GM19328 (cell line): ENCODE measurements around the gene GLI2.

Experiments used
- ATAC-seq: cut with Tn5 transposase; IDR thresholded peaks from one replicate; pipeline ENCODE4 v1.9.1; 2021; ENCODE audit warnings: mild to moderate bottlenecking, moderate library complexity; ENCODE audit not compliant: unreplicated experiment

GLI2 gene

DNA sequence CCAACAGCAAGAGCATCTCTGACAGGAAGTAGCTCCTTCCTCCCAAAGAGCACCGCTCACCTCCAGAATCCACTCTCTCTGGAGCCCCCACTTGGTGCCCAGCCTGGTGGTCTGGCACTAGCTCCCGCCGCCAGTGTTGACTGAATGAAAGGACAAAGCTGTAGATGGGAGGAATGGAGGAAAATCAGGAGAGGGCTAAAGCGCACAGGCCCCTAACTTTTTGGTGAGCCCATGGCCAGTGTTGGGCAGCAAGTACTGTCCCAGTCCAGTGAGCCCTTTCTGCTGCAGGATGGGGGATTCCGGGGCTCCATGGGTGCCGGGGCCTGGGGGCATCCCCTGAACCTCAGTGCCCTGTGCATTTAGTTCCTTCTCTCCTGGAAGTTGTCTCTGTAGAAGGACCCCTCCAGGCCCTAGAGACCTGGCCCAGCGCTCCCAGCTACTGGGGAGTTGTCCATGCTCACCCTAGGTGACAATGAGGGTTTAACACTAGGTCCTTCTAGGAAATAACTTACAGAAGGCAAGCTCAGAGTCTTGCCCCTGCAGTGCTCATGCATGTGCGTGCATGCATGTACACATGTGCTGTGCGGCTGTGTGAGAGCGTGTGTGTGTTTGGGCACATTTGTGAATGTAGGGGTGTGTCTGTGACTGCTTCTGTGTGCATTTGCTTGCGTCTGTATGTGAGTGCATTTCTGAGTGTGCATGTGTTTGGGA lies 33.6 kb downstream of the GLI2 start:
- ATAC-seq, result no peak

DNA sequence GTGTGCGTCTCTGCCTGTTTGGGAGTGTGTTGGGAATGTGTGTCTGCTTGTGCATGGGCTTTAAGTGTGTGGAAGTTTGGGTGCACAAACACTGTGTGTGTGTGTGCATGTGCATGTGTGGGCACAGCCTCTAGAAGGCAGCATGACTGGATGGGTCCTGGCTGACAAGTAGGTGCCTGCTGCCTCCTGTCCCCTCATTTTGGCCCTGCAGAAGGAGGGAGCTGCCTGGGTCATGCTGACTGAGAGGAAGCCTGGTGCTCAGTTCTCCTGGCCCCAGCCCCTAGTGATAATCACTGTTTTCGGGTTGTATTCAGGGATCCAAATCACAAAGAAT lies 34.1 kb downstream of the GLI2 start:
- no peak for ATAC-seq

- ATAC-seq, result no peak
Observed at GRCh38 chr2:120770176-120770575, 34.5 kb downstream of the GLI2 start.

DNA sequence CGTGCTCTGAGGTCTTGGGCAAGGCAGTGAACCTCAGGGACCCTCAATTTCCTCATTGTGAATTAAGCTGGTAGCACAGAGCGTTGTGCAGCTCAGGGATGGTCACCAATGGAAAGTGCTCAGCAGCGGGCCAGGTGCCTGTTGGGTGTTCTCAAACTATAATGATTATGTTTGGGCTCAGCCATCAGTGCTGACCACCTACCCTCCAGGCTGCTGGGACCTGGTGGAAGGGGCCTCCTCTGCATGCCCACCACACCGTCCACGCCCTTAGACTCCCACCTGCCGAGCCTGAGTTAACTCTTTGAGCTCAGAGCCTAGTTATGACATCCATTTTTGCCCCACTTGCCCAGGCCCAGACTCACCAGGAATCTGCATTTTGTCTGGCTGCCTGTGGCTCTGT lies 35.0 kb downstream of the GLI2 start:
- ATAC-seq, result no peak

- ATAC-seq, result no peak
Observed at GRCh38 chr2:120771111-120771780, 35.6 kb downstream of the GLI2 start.

GRCh38 chr2:120771781-120772208 lies 36.1 kb downstream of the GLI2 start:
- ATAC-seq, result no peak

GRCh38 chr2:120772261-120772660 lies 36.6 kb downstream of the GLI2 start:
- no peak for ATAC-seq

GRCh38 chr2:120773186-120773800 lies 37.6 kb downstream of the GLI2 start:
- ATAC-seq, result no peak

DNA sequence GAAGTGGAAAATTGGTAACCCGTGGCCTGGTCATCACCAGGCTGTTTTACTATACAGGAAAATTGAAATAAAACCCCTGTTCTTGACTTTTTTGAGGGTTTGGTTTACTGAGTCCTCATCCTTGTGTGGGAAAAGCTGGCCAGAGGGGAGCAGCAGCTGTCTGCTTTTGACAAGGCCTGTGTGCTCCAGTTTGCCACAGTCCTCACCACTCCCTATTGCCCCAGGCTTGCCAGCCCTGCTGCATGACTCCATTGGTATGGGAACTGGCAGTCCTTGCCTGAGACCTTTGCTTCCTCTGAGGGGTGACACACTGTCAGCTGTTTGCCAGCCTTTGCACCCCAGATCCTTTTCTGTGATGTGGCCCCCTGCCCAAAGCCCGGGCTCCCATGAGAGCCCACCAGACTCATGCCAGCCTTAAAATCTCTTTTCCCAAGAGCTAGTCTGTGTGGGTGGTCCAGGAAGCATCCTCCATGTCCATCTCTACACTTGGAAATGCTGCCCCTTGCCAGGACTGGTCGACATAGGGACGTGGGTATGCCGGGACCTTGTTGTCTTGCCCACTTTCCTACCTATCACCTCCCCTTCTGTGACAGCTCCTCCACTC lies 39.0 kb downstream of the GLI2 start:
- no peak for ATAC-seq

DNA sequence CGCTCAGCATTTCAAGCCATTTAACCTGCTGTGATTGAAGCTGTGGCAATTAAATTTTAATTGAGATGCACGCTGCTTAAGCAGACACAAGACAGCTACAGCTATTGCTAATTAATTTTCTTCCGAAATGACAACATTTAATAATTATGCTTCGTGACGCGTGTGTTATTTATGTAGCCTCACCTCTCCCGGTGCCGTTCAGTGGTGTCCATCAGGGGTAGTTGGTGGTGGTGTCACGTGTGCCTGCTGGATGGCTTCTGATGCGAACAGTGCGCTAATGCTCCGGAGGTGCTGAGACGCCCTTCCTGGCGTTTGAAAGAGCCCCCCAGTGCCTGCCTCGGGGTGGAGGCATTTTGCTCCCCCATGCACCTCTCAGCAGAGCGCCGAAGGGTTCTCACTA lies 39.5 kb downstream of the GLI2 start:
- no peak for ATAC-seq

GRCh38 chr2:120775801-120776589 lies 40.3 kb downstream of the GLI2 start:
- no peak for ATAC-seq

DNA sequence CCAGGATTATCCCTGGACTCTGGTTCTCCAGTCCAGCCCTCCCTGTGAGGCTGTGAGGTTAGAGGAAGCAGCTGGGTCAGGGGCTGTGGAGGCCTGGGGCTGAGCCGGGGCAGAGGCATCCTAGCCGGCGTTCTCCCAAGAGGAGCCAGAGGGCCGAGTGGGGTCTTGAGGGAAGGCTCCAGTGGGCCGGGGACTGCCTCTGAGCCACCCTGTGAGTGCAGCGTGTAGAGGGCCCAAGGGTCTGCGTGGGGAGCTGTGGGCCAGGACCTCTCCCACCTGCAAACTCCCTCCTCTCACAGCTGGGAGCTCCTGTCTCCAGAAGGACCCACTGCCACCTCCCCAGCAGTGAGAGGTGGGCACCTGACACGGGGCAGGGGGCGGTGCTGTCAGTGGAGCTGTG lies 41.0 kb downstream of the GLI2 start:
- no peak for ATAC-seq

DNA sequence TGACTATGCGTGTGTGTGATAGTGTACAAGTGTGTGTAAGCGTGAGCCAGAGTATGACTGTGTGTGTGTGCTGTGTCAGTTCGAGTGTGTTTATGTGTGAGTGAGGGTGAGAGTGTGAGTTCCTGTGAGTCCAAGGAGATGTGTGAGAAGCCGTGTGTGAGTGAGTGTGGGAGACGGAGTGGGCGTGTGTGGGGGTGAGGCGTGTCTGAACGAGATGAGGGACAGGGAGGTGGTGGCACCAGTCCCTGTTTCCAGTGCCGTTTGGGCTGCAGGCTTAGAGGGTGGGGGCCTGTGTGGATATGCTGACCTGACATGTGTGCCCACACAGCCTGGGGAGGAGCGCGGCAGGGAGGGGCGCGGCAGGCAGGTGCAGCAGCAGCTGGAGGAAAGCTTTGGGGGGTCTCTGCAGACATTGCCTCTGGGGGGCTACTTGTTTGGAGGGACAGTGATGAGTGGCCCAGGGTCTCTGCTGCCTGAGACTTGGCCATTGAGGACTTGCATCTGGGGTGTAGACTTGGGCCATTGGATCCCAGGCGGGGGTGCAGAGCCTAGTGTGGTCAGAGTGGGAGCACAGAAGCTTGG lies 41.6 kb downstream of the GLI2 start:
- no peak for ATAC-seq

DNA sequence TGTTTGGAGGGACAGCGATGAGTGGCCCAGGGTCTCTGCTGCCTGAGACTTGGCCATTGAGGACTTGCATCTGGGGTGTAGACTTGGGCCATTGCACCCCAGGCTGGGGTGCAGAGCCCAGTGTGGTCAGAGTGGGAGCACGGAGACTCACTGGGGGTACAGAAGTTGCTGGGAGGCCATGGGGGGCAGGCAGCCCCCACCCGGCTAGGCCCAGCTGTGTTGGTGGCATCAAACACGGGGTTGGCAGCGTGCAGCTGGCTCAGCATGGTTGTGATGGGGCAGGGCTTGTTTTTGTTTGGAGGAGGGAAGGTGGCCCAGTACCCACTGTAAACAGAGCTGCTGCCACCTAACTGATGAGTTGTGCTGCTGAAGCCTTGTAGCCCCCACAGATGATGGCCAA lies 42.1 kb downstream of the GLI2 start:
- ATAC-seq, result no peak

DNA sequence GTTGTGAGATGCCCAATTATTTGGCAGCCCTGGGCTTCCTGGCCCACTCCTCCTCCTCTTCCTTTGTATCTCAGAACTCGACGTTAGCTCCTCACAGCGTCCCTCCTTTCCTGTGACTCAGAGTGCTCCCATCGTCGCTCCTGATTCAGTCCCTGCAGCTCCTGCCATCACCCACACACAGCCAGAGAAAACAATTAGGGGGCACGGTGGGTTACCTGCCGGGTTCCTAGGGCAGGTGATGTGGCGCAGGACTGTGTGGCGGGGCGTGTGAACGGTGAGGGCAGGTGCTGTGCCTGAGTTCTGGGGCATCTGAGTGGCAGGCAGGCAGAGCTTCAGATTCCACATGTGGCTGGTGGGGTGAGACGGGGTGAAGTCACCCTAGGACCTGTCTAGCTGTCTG lies 42.6 kb downstream of the GLI2 start:
- ATAC-seq, result no peak

GRCh38 chr2:120779781-120780283 lies 44.2 kb downstream of the GLI2 start:
- no peak for ATAC-seq

DNA sequence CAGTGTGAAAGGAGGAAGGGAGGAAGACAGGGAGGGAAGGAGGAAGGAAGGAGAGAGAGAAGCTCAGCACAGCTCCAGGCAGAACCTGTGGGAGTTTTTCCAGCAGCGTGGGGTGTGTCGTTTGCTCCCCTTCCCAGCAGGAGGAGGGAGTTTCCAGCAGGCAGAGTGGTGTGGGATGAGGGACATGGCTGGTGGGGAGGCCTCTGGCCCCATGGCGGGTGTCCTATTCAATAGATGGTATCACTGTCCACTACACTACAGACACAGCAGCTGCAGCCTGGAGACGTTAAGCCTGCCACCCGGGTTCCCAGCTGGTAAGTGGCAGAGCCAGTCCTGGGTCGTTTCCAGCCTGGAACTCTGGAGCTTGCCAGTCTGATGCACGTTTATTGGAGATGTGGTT lies 44.7 kb downstream of the GLI2 start:
- ATAC-seq, result no peak

DNA sequence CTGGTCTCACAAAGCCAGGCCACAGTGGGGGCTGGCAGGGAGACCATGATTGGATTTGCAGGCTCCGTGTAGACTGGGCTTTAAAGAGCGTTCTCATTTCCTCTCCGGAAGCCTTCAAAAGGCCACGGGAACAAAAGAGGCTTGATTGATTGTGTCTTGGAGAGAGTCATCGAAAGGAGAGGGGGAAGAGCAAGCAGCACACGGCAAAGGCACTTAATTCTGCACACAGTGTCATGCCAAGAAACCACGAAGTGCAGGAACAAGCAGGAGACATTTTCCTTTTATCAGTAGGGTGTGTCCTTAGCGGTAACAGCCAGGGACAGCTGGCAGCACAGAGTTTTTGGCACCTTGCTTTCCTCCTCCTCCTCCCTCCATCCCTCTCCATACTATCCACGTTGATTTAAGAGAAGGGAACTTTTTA lies 47.7 kb downstream of the GLI2 start:
- ATAC-seq, result no peak

GRCh38 chr2:120783969-120784372 lies 48.3 kb downstream of the GLI2 start:
- ATAC-seq, result no peak
